IPS-NIHi7 (cell line): Measurements from ENCODE around the gene TTLL9.
A peak's percentile ranks its signal among the peaks of the same experiment; 100 is the strongest.
"Not testable (repeated sequence)": the region's sequence is repeated elsewhere in the genome, so short reads cannot be mapped to it uniquely, and the experiment has no call there.

Experiments
- DNase-seq: peaks from one replicate; pipeline ENCODE4 v3.0.0; 2012; ENCODE audit warnings: mixed read lengths; ENCODE audit errors: extremely low spot score

Gene TTLL9, protein sequence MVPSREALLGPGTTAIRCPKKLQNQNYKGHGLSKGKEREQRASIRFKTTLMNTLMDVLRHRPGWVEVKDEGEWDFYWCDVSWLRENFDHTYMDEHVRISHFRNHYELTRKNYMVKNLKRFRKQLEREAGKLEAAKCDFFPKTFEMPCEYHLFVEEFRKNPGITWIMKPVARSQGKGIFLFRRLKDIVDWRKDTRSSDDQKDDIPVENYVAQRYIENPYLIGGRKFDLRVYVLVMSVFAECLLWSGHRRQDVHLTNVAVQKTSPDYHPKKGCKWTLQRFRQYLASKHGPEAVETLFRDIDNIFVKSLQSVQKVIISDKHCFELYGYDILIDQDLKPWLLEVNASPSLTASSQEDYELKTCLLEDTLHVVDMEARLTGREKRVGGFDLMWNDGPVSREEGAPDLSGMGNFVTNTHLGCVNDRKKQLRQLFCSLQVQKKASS

DNA sequence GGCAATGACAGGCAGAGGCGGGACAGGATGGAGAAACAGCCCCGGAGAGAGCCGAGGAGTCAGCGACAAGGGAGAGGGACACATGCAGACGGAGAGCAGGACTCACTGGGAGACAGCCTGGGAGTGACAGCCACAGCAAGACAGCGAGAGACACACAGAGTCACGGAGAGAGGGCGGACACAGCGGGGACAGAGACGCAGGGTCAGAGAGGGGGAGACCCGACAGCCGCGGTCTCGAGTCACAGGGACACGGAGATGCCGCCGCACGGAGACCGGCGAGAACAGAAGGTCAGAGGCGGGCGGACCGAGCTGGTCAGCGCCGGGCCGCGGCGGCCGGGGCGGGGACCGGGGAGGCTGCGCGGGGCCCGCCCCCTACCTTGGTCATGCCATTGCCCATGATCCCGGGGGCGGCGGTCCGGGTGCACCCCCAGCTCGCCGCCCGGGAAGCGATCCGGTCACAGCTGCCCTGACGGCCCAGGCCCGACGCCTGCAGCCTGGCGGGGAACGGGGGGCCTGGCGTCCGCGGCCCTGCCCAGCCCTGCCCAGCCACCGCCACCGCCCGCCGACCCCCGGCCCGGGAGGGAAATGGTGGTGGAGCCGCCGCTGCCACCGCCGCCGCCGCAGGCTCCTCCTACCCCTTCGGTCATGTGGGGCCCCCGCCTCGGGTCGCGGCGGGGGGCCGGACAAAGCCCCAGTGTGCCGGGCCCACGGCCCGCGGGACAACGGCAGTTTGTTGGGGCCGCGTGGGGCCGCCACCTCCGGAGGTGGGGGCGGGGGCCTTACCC lies at the start of gene TTLL9, which contains the start of gene DUSP15:
Gene TTLL9 (plus strand): TSS at position 693 of the 784 bp plus-strand sequence. CDS start 493 bp downstream, outside the sequence.
Gene DUSP15 (minus strand): TSS at position 586 of the 784 bp plus-strand sequence. CDS start 190 bp downstream, at position 396.
- DNase-seq = peak; percentile 47

- no peak for DNase-seq
Observed at GRCh38 chr20:31821427-31821826, 49.0 kb upstream of the TTLL9 start.

DNA sequence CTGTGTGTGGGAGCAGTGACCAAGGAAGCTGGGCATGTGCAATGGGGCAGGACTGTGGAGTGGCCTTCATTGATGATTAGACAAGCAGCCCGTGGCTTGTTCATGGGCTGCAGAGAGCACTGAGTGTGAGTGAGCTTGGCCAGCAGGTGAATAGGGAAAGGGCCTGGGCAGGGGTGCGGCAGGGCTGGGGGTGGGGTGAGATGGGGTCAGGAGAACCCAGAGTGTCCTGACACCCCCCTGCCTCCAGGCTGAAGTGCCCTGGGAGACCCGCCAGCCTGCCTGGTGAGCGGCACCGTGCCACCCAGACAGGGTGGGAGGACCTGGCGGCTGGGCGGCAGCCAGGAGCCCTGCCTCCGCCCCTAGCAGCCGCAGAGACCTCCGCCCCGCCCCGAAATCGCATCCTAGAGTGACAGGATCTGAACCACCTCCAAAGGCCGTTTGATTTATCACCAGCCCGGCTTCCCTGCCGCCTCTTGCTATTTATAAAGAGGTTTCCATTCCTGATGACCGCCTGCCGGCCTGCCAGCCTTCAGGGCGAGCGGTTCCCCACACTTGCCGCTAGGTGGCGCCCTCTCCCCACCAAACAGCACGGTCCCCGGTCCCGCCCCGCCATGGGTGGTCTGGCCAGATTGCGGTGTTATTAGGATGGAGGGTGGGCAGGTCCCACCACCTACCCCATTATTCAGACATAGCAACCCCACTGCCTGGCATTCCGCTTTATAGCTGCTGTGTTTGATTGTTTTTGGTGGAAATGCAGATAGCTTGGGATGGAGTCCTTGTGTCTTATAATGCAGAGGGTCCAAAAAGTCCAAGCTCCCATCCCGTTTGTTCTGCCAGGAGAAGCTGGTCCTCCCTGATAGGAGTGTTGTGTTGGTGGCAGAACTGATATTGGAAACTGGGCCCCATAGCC lies 47.8 kb upstream of the TTLL9 start:
- peak; percentile 96 for DNase-seq

DNA sequence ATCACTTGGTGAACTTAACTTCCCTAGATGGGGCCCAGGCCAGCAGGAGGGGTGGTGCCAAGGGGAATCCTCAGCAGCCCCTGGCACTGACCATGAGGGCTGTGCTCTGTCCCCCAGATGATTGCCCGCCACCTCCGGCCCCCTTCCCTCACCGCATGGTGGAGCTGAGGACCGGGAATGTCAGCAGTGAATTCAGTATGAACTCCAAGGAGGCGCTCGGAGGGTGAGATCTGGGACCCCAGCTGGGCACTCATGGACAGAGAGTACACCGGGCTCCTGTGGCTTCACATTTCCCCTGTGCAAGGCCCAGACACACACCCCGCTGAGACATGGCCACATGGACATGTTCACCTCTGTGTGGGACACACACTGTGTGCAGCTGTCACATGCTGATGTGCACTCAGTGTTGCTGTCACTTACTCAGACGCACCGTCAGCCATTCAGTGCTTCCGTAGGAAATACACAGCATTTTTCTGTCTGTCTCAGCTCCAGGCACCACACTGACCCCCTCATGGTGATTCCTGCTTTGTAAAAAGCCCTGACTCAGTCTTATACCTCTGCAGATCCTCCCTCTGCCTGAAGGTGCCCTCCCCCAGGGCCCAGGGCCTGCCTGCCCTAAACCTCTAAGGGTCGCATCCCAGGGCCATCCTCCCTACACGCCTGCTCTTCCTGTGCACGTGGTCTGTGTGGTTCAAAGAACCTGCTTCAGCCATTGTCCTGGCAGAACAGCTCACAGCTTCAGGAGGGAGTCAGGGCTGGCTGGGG lies 46.9 kb upstream of the TTLL9 start:
- no peak for DNase-seq

- no peak for DNase-seq
Observed at GRCh38 chr20:31824125-31824485, 46.3 kb upstream of the TTLL9 start.

- no peak for DNase-seq
Observed at GRCh38 chr20:31824554-31825313, 45.7 kb upstream of the TTLL9 start.

DNA sequence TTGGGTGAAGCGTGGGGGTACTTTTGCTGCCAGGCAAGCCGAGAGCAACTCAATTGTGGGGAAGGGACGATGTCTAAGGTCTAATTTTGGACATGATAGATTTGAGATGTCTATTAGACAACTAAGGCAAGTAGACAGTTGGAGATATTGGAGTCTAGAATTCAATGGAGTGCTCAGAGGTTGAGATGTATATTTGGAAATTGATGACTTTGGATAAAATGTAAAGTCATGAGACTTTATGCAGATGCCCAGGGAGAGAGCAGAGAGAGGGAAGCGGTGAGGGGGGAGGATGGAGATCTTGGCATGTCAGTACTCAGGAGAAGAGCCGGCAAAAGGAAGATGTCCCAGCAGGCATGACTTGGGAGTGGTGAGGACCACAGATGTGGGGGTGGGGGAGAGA lies 44.4 kb upstream of the TTLL9 start:
- DNase-seq = no peak

- no peak for DNase-seq
Observed at GRCh38 chr20:31827059-31827458, 43.4 kb upstream of the TTLL9 start.

GRCh38 chr20:31828016-31828415 lies 42.4 kb upstream of the TTLL9 start:
- not testable (repeated sequence) for DNase-seq

DNA sequence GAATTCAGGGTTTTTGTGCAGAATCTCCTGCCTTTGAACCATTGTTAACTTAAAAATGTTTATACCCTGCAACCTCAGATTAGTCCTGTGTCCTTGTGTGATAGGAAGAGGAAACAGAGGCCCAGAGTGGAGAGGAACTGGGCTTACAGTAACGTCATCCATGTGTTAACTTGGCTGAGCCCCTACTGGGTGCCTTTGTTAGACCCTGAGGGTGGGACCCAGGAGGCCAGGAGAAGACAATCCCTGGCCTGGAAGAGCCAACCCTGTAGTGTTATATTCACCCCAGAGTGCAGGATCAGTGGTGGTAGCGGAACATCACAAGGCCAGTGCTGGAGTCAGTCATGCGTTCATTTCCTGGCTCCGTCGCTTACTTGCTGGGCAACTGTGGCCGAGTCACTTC lies 40.7 kb upstream of the TTLL9 start:
- no peak for DNase-seq

DNA sequence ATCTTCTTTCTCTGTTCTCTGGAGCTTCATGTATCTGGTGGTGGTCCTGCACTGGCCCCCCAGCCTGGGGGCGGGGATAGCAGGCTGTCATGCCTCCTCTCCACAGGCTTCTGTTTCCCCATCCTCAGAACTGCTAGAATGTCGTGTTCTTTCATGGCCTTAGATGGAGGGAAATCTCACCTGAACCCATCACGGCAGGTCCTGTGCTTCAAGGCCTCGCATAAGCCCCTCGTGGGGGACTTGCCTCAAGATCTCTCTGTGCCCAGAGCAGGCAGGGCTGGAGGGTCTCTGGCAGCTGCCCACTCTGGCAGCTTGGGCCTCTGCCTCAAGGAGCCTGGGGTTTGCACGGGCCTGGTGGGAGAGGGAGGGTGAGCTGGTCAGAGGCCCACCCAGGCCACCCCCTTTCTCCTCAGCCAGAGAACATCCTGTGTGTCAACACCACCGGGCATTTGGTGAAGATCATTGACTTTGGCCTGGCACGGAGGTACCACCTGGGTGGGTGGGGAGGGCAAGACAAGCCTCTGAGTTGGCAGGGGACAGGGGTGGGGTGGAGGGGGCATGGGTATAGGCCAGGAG lies 39.9 kb upstream of the TTLL9 start:
- DNase-seq = no peak

DNA sequence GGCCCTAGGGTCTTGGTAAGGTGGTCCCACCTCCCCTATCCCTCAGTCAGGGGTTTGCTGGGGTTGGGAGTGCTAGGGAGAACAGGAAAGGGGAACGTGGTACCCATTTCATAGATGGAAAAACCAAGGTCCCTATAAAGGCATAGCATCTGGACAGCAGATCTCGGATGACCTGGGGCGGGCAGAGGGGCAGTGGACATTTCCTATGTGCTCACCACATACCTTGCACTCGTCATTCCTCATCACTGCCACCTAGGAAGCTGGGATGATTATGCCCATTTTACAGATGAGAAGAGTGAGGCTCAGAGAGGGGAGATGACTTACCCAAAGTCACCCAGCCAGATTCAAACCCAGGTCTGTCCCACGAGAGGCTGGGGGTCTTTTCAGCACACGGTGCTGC lies 39.2 kb upstream of the TTLL9 start:
- DNase-seq = no peak

GRCh38 chr20:31831771-31832306 lies 38.6 kb upstream of the TTLL9 start:
- DNase-seq = no peak

DNA sequence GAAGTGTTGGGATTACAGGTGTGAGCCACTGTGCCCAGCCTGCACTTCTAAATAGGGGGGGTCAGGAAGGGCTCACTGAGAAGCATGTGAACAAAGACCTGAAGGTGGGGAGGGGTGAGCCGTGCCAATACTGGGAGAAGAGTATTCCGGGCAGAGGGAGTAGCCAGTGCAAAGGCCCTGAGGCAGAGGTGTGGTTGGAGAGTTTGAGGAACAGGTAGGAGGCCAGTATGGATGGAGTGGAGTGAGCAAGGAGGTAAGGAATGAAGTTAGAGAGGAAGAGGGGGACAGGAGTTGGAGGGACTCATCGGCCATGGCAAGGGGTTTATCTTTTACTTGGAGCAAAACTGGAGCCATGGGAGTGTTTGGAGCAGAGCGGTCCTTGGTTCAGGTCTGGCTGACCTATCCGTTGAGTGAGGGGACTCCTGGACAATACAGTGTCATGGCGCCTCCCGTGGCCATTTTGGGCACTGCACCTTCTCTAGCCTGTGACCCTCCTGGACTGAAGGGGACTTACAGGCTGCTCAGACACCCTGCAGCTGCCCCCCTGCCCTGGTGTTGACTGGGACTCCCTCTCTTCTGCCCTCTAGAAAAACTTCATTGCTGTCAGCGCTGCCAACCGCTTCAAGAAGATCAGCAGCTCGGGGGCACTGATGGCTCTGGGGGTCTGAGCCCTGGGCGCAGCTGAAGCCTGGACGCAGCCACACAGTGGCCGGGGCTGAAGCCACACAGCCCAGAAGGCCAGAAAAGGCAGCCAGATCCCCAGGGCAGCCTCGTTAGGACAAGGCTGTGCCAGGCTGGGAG lies 37.1 kb upstream of the TTLL9 start:
- peak; percentile 94 for DNase-seq

DNA sequence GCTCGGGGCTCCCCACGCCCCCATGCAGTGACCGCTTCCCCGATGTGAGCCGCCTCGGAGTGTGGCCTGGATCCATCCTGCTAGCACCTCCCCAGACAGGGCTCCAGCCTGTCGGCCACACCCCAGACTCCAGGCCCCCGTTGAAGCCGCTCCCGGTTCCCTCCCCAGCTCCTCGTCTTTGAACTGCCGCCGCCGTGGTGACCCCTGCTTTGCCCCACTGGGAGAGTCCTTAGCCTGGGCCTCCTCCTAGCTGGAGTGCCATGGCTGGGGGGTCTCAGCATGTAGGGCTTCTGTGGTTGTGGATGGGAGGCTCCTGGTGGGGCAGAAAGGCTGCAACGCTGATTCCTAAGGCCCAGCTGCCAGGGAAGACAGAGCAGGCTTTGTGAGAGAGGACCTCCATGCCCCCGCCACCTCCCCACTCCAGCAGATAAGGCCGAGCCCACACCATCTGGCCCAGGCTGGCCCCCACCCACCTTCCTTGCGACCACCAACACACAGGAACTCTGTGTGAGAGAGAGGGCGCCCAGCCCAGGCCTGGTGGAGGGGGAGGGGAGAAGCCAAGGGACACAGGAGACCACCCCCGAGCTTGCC lies 36.4 kb upstream of the TTLL9 start:
- DNase-seq = no peak

GRCh38 chr20:31835554-31835953 lies 34.9 kb upstream of the TTLL9 start:
- no peak for DNase-seq

DNA sequence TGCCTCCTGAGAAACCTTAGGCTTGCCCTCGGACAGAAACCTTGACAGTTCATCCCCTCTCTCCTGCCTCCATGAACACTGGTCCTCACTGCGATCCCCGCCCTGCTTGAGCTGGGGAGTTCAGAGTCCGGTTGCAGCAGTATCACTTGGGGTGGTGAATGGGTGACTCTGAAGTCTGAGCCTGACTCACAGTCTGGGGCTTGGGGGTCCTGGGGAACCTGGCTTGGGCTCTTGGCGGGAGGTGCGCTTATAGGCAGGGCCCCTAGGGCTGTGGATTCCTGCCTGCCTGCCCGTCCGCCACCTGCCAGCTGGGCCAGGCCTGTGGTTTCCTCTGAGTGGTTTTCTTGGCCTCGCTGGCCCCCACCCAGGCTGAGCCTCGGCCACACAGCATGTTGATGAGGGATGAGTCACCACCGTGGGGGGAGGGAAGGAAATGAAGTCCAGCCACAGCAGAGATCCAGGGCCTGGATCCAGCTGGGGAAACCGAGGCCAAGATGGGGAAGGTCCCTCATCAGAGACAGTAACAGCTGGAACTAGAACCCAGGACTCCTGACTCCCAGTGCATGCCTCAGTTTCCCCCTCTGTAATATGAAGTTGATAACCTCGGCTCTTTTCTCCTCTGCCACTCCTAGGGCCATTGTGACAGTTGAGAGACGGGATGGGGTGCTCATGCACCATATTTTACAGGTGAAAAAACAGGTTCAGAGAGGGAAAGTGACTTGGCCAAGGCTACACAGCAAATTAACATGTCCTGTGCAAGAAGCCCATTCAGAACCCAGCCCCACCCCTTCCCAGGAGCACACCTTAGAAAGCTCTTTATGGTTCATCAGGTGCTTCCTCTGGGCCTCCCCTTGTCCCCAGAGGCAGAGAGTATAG lies 34.2 kb upstream of the TTLL9 start:
- DNase-seq = peak; percentile 49
